ENCODE results near the gene MYT1.
"Not testable (repeated sequence)": the region's sequence is repeated elsewhere in the genome, so short reads cannot be mapped to it uniquely, and the experiment has no call there.

Gene MYT1

GRCh38 chr20:64177787-64178186, 13.5 kb downstream of the MYT1 start:
- DNase-seq (ENCODE audit: insufficient read length, low spot score) (no peak), FAIRE-seq (no peak)
- no peak for TF ChIP-seq POLR2A (IDR thresholded peaks at IDR 0.05; ENCODE audit: low read depth, low read length)

- not testable (repeated sequence) for FAIRE-seq; DNase-seq (ENCODE audit: insufficient read length, low spot score)
Observed at GRCh38 chr20:64178925-64179324, 14.7 kb downstream of the MYT1 start.

GRCh38 chr20:64179805-64180204, 15.6 kb downstream of the MYT1 start:
- no peak for TF ChIP-seq POLR2A (IDR thresholded peaks at IDR 0.05; ENCODE audit: low read depth, low read length)
- DNase-seq (ENCODE audit: insufficient read length, low spot score) (no peak), FAIRE-seq (no peak)

- FAIRE-seq = no peak
- no peak for TF ChIP-seq POLR2A (IDR thresholded peaks at IDR 0.05; ENCODE audit: low read depth, low read length)
Observed at GRCh38 chr20:64180673-64181072, 16.4 kb downstream of the MYT1 start.

GRCh38 chr20:64181391-64181790, 17.1 kb downstream of the MYT1 start:
- TF ChIP-seq POLR2A (IDR thresholded peaks at IDR 0.05; ENCODE audit: low read depth, low read length) = no peak
- no peak for FAIRE-seq
- DNase-seq (ENCODE audit: insufficient read length, low spot score) = no peak

More at GRCh38 chr20:64180673-64181072, 16.4 kb downstream of the MYT1 start:
- DNase-seq (ENCODE audit: insufficient read length, low spot score) = no peak

- DNase-seq (ENCODE audit: insufficient read length, low spot score) (no peak), FAIRE-seq (no peak)
- TF ChIP-seq POLR2A (IDR thresholded peaks at IDR 0.05; ENCODE audit: low read depth, low read length) = no peak
Observed at GRCh38 chr20:64182146-64182865, 18.1 kb downstream of the MYT1 start.

GRCh38 chr20:64183313-64183712, 19.1 kb downstream of the MYT1 start:
- no peak for TF ChIP-seq POLR2A (IDR thresholded peaks at IDR 0.05; ENCODE audit: low read depth, low read length)
- no peak for DNase-seq (ENCODE audit: insufficient read length, low spot score)
- FAIRE-seq = no peak

GRCh38 chr20:64184795-64185194, 20.5 kb downstream of the MYT1 start:
- DNase-seq (ENCODE audit: insufficient read length, low spot score) = no peak
- no peak for FAIRE-seq
- TF ChIP-seq POLR2A (IDR thresholded peaks at IDR 0.05; ENCODE audit: low read depth, low read length) = no peak

- no peak for TF ChIP-seq POLR2A (IDR thresholded peaks at IDR 0.05; ENCODE audit: low read depth, low read length)
- FAIRE-seq (no peak), DNase-seq (ENCODE audit: insufficient read length, low spot score) (no peak)
Observed at GRCh38 chr20:64185276-64185900, 21.1 kb downstream of the MYT1 start.

- TF ChIP-seq POLR2A (IDR thresholded peaks at IDR 0.05; ENCODE audit: low read depth, low read length) = no peak
- DNase-seq (ENCODE audit: insufficient read length, low spot score) (no peak), FAIRE-seq (no peak)
Observed at GRCh38 chr20:64186071-64186598, 21.9 kb downstream of the MYT1 start.

GRCh38 chr20:64187213-64187612, 23.0 kb downstream of the MYT1 start:
- not testable (repeated sequence) for FAIRE-seq; DNase-seq (ENCODE audit: insufficient read length, low spot score)

- FAIRE-seq (no peak), DNase-seq (ENCODE audit: insufficient read length, low spot score) (no peak)
- TF ChIP-seq POLR2A (IDR thresholded peaks at IDR 0.05; ENCODE audit: low read depth, low read length) = no peak
Observed at GRCh38 chr20:64188091-64188490, 23.8 kb downstream of the MYT1 start.

- DNase-seq (ENCODE audit: insufficient read length, low spot score) = no peak
- no peak for FAIRE-seq
- no peak for TF ChIP-seq POLR2A (IDR thresholded peaks at IDR 0.05; ENCODE audit: low read depth, low read length)
Observed at GRCh38 chr20:64188682-64189529, 24.7 kb downstream of the MYT1 start.

GRCh38 chr20:64189530-64189966, 25.3 kb downstream of the MYT1 start:
- DNase-seq (ENCODE audit: insufficient read length, low spot score) = no peak
- no peak for TF ChIP-seq POLR2A (IDR thresholded peaks at IDR 0.05; ENCODE audit: low read depth, low read length)
- FAIRE-seq = no peak

Data from H54 (cell line).